Measurements from ENCODE around the gene SYT7. TPM values are rescaled to one million over a fixed set of nuclear protein-coding genes. Genes with fewer than 3 reads are reported as not detected.

The SYT7 gene
- total and polyA plus RNA-seq, 10 donors: 0.14 to 5.3 (median 2.3) TPM

- Histone ChIP-seq H3K4me3 (no peak overlapping the region), H3K36me3 (no peaks in the 10 kb centered on the region), H3K27me3 (replicated peaks in 1 of 7) (peaks cover 0 to 85% (median 26%) of the 10 kb centered on the region in 7 donors), H3K9me3 (no peaks in the 10 kb centered on the region), H3K4me1 (peaks cover 0 to 9% (median 3%) of the 10 kb centered on the region in 6 donors), H3K27ac (no peak overlapping the region)
- DNase-seq: no peak
- TF ChIP-seq POLR2AphosphoS5 (IDR thresholded peaks at IDR 0.05): no peak
- 75 to 83% (median 80%) methylated on average over 7 to 13 of the region's 13 CpGs for WGBS, 5 donors
- intact Hi-C loops (cut with DNase I; ENCODE audit: low total_unique reads): no loop called here
Measured at GRCh38 chr11:61552108-61552635, 28.7 kb downstream of the SYT7 start.

GRCh38 chr11:61551634-61552033, 29.2 kb downstream of the SYT7 start:
- no peak for DNase-seq
- Histone ChIP-seq H3K36me3 (no peaks in the 10 kb centered on the region), H3K27me3 (replicated peaks in 1 of 7) (peaks cover 0 to 85% (median 26%) of the 10 kb centered on the region in 7 donors), H3K4me1 (peaks cover 0 to 9% (median 3%) of the 10 kb centered on the region in 6 donors), H3K27ac (no peak overlapping the region), H3K9me3 (no peaks in the 10 kb centered on the region), H3K4me3 (no peak overlapping the region)
- intact Hi-C loops (cut with DNase I; ENCODE audit: low total_unique reads): no loop called here
- WGBS, 5 donors: 50 to 77% (median 71%) methylated on average over 10 to 12 of the region's 12 CpGs
- TF ChIP-seq CTCF (IDR thresholded peaks at IDR 0.05 in 8 of 11, conservative IDR thresholded peaks at IDR 0.05 in 3 of 11): no peak
- TF ChIP-seq POLR2AphosphoS5 (IDR thresholded peaks at IDR 0.05): no peak

GRCh38 chr11:61550665-61551227, 30.1 kb downstream of the SYT7 start:
- Histone ChIP-seq H3K27ac (no peak overlapping the region), H3K9me3 (no peaks in the 10 kb centered on the region), H3K36me3 (no peaks in the 10 kb centered on the region), H3K27me3 (replicated peaks in 1 of 7) (peaks cover 0 to 85% (median 18%) of the 10 kb centered on the region in 7 donors), H3K4me1 (peaks cover 0 to 9% (median 3%) of the 10 kb centered on the region in 6 donors), H3K4me3 (no peak overlapping the region)
- intact Hi-C loops (cut with DNase I; ENCODE audit: low total_unique reads): no loop called here
- TF ChIP-seq CTCF (IDR thresholded peaks at IDR 0.05 in 8 of 11, conservative IDR thresholded peaks at IDR 0.05 in 3 of 11) (no peak), POLR2AphosphoS5 (IDR thresholded peaks at IDR 0.05) (no peak), POLR2A (IDR thresholded peaks at IDR 0.05) (no peak)
- 85 to 92% (median 89%) methylated on average over 16 to 18 of the region's 18 CpGs for WGBS, 5 donors
- DNase-seq: no peak

- peaks cover 0 to 2% (median 0%) of the 10 kb centered on the region in 6 donors for H3K4me1 ChIP-seq
- TF ChIP-seq CTCF (IDR thresholded peaks at IDR 0.05 in 8 of 11, conservative IDR thresholded peaks at IDR 0.05 in 3 of 11) (no peak), POLR2A (IDR thresholded peaks at IDR 0.05) (no peak)
- DNase-seq: no peak
- WGBS, 5 donors: 75 to 87% (median 81%) methylated on average over 11 to 23 of the region's 23 CpGs
- H3K4me3 ChIP-seq: no peak overlapping the region
- intact Hi-C loops (cut with DNase I; ENCODE audit: low total_unique reads): no loop called here
- H3K27me3 ChIP-seq (replicated peaks in 1 of 7): peaks cover 0 to 84% (median 13%) of the 10 kb centered on the region in 7 donors
- H3K36me3 ChIP-seq: no peaks in the 10 kb centered on the region
- H3K9me3 ChIP-seq: no peaks in the 10 kb centered on the region
- H3K27ac ChIP-seq: no peak overlapping the region
Measured at GRCh38 chr11:61549662-61550568, 31.0 kb downstream of the SYT7 start.

Data from spleen (tissue), 11 donors.